Astrocyte (in vitro differentiated cells and primary cell): ENCODE results near the gene C20orf144. TPM values are rescaled to one million over a fixed set of nuclear protein-coding genes. Genes with fewer than 3 reads are reported as not detected.

Experiments
- DNase-seq: peaks from one replicate; pipeline ENCODE4 v3.0.0-alpha.2; 2010; ENCODE audit warnings: low read depth
- FAIRE-seq: peaks from 2 replicates; lab custom pipeline; 2011; peaks lifted over from hg19 to GRCh38; lab: Jason Lieb, UNC
- H2AFZ ChIP-seq: 2 replicates; pipeline ENCODE4 v1.6.0; 2012; ENCODE audit warnings: low read depth, low read length, inconsistent platforms
- H3K27ac ChIP-seq: 2 replicates; pipeline ENCODE4 v1.5.1; 2011; ENCODE audit warnings: low read depth, low read length, inconsistent platforms
- H3K27me3 ChIP-seq: 2 replicates; pipeline ENCODE4 v1.6.0; 2011; ENCODE audit warnings: low read length, inconsistent platforms; ENCODE audit not compliant: insufficient read depth
- H3K36me3 ChIP-seq: 2 replicates; pipeline ENCODE4 v1.5.1; 2011; ENCODE audit warnings: low read length, inconsistent platforms; ENCODE audit not compliant: insufficient read depth
- H3K4me1 ChIP-seq: 2 replicates; pipeline ENCODE4 v1.5.1; 2011; ENCODE audit warnings: low read length, inconsistent platforms; ENCODE audit not compliant: insufficient read depth
- H3K4me2 ChIP-seq: 2 replicates; pipeline ENCODE4 v1.6.0; 2012; ENCODE audit warnings: low read length, inconsistent platforms
- H3K4me3 ChIP-seq: 2 replicates; pipeline ENCODE4 v1.5.1; 2011; ENCODE audit warnings: low read depth, mild to moderate bottlenecking, low read length, inconsistent platforms; ENCODE audit not compliant: insufficient read depth
- H3K79me2 ChIP-seq: 2 replicates; pipeline ENCODE4 v1.6.0; 2012; ENCODE audit warnings: mild to moderate bottlenecking, low read length, inconsistent platforms; ENCODE audit not compliant: insufficient read depth
- H3K9ac ChIP-seq: 2 replicates; pipeline ENCODE4 v1.6.0; 2012; ENCODE audit warnings: mild to moderate bottlenecking, low read length, inconsistent platforms
- H3K9me3 ChIP-seq: 2 replicates; pipeline ENCODE4 v1.5.1; 2012; ENCODE audit warnings: low read depth, mild to moderate bottlenecking, low read length, inconsistent platforms; ENCODE audit not compliant: insufficient read depth
- H4K20me1 ChIP-seq: 2 replicates; pipeline ENCODE4 v1.6.0; 2012; ENCODE audit warnings: low read length, inconsistent platforms; ENCODE audit not compliant: insufficient read depth
- H3K27ac Mint-ChIP-seq: one replicate; pipeline ENCODE4 v1.8.0; 2021; ENCODE audit warnings: mild to moderate bottlenecking, mixed read lengths; ENCODE audit not compliant: unreplicated experiment
- H3K27me3 Mint-ChIP-seq: one replicate; pipeline ENCODE4 v1.8.0; 2021; ENCODE audit warnings: low read depth, mixed read lengths; ENCODE audit not compliant: unreplicated experiment
- H3K36me3 Mint-ChIP-seq: one replicate; pipeline ENCODE4 v1.8.0; 2021; ENCODE audit warnings: low read depth, mixed read lengths; ENCODE audit not compliant: unreplicated experiment
- H3K4me1 Mint-ChIP-seq: one replicate; pipeline ENCODE4 v1.8.0; 2021; ENCODE audit warnings: low read depth, mixed read lengths; ENCODE audit not compliant: unreplicated experiment
- H3K4me3 Mint-ChIP-seq: one replicate; pipeline ENCODE4 v1.8.0; 2021; ENCODE audit warnings: mild to moderate bottlenecking, moderate library complexity, mixed read lengths; ENCODE audit not compliant: unreplicated experiment
- H3K9me3 Mint-ChIP-seq: one replicate; pipeline ENCODE4 v1.8.0; 2021; ENCODE audit warnings: mild to moderate bottlenecking, mixed read lengths; ENCODE audit not compliant: unreplicated experiment
- EZH2 ChIP-seq: IDR thresholded peaks from 2 replicates; pipeline ENCODE4 v1.6.1; 2012; ENCODE audit warnings: mild to moderate bottlenecking, low read length, inconsistent platforms; ENCODE audit not compliant: insufficient read depth
- total RNA-seq: library from RNA; stranded (reverse); gene quantifications from 2 replicates; pipeline ENCODE4 v1.2.1, GENCODE V29; 2021
- TF ChIP-seq, protein P1 (sequence below): IDR thresholded peaks from 2 replicates; pipeline ENCODE4 v1.5.1; 2011; ENCODE audit warnings: low read depth, mild to moderate bottlenecking, inconsistent platforms, low read length, moderate library complexity; ENCODE audit not compliant: insufficient read depth

Gene C20orf144
- total RNA-seq, 1 donor from 2014 or later = 0.16 TPM

- Histone ChIP-seq H3K4me1 (peaks cover 6% of the 10 kb centered on the region), H3K4me2 (no peak overlapping the region), H3K36me3 (no peaks in the 10 kb centered on the region), H4K20me1 (peaks cover 22% of the 10 kb centered on the region), H3K27me3 (peaks cover 2% of the 10 kb centered on the region), H3K9me3 (no peaks in the 10 kb centered on the region), H3K4me3 (no peak overlapping the region), H2AFZ (no peak overlapping the region), H3K9ac (no peak overlapping the region), H3K27ac (no peak overlapping the region), H3K79me2 (no peaks in the 10 kb centered on the region)
- peaks cover 2% of the 10 kb centered on the region for H3K4me1 Mint-ChIP-seq
- no peak for DNase-seq
- no peaks in the 10 kb centered on the region for H3K36me3 Mint-ChIP-seq
- TF ChIP-seq EZH2 = no peak
- TF ChIP-seq, protein P1, sequence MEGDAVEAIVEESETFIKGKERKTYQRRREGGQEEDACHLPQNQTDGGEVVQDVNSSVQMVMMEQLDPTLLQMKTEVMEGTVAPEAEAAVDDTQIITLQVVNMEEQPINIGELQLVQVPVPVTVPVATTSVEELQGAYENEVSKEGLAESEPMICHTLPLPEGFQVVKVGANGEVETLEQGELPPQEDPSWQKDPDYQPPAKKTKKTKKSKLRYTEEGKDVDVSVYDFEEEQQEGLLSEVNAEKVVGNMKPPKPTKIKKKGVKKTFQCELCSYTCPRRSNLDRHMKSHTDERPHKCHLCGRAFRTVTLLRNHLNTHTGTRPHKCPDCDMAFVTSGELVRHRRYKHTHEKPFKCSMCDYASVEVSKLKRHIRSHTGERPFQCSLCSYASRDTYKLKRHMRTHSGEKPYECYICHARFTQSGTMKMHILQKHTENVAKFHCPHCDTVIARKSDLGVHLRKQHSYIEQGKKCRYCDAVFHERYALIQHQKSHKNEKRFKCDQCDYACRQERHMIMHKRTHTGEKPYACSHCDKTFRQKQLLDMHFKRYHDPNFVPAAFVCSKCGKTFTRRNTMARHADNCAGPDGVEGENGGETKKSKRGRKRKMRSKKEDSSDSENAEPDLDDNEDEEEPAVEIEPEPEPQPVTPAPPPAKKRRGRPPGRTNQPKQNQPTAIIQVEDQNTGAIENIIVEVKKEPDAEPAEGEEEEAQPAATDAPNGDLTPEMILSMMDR = peak; percentile 78
- FAIRE-seq = no peak
- no peak overlapping the region for H3K4me3 Mint-ChIP-seq
- H3K27ac Mint-ChIP-seq = no peak overlapping the region
- H3K9me3 Mint-ChIP-seq = no peaks in the 10 kb centered on the region
- peaks cover 3% of the 10 kb centered on the region for H3K27me3 Mint-ChIP-seq
Observed at GRCh38 chr20:33653218-33653899, 8.8 kb upstream of the C20orf144 start.

DNA sequence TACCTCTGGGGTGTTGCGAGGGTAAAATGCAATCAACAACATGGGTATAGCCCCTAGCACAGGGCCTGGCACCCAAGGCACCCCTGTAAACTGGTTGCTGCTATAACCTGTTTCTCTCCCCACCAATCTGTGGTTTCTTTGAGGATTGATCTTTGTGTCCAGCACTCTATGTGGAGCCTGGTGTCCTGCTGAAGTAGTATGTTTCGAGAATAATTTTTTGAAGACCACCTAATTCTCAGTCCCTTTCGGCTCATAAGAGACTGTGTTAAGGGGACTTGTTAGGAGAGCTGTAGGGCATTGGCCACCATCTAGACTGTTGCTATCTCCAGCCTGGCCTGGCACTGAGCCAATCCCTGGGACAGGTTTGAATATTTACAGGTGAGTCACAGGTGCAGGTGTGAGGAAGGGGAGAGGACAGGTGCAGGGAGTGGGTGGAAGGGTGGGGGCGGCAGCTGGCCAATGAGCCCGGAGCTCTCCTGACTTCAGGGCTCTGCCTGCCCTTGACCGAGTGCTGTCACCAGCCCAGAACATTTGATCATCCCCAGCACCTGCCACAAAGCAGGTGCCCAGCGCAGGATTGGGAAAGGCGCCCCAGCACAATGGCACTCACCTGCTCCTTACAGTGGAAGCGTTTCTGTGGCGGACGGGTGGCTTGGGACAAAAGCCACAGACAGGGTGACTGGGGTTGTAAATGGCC lies 8.1 kb upstream of the C20orf144 start:
- FAIRE-seq (no peak), DNase-seq (no peak)
- Histone ChIP-seq H3K27me3 (peaks cover 2% of the 10 kb centered on the region), H3K36me3 (no peaks in the 10 kb centered on the region), H3K4me3 (no peak overlapping the region), H3K4me1 (no peaks in the 10 kb centered on the region), H3K9me3 (no peaks in the 10 kb centered on the region), H3K9ac (no peak overlapping the region), H3K27ac (no peak overlapping the region), H4K20me1 (peaks cover 16% of the 10 kb centered on the region), H3K79me2 (no peaks in the 10 kb centered on the region), H3K4me2 (no peak overlapping the region), H2AFZ (no peak overlapping the region)
- Mint-ChIP-seq H3K36me3 (no peaks in the 10 kb centered on the region), H3K4me3 (no peak overlapping the region), H3K4me1 (peaks cover 2% of the 10 kb centered on the region), H3K27me3 (peaks cover 3% of the 10 kb centered on the region), H3K27ac (no peak overlapping the region), H3K9me3 (no peaks in the 10 kb centered on the region)
- TF ChIP-seq, protein P1 = no peak
- TF ChIP-seq EZH2 = no peak

DNA sequence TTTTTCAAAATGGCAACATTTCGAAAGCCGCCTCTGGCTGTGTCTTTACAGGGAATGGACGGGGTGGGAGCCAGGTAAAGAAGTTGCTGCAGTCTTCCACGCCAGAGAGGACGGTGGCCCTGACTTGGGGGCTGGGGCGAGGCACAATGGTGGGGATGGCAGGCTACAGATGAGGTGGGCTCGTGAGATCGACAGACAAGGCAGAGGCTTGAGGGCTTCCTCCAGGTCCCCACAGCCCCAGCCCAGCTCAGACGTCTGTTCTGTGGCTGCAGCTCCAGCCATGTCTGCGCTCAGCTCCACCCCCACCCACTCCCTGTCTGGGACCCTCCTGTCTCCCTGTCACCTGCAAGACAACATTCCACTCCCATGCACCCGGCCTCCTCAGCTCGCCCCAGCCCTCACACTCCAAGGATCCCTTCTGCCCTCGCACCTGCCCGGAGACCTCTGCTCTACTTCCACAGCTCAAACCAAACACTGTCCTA lies 7.4 kb upstream of the C20orf144 start:
- Mint-ChIP-seq H3K27ac (no peak overlapping the region), H3K4me1 (peaks cover 2% of the 10 kb centered on the region), H3K9me3 (no peaks in the 10 kb centered on the region), H3K4me3 (no peak overlapping the region), H3K27me3 (peaks cover 3% of the 10 kb centered on the region), H3K36me3 (no peaks in the 10 kb centered on the region)
- no peak overlapping the region for H3K4me3 ChIP-seq
- no peak overlapping the region for H3K9ac ChIP-seq
- H3K27ac ChIP-seq = no peak overlapping the region
- H3K36me3 ChIP-seq = no peaks in the 10 kb centered on the region
- H3K27me3 ChIP-seq = peaks cover 2% of the 10 kb centered on the region
- TF ChIP-seq EZH2 = no peak
- H3K9me3 ChIP-seq = no peaks in the 10 kb centered on the region
- DNase-seq (no peak), FAIRE-seq (no peak)
- H2AFZ ChIP-seq = no peak overlapping the region
- H3K79me2 ChIP-seq = no peaks in the 10 kb centered on the region
- peaks cover 10% of the 10 kb centered on the region for H4K20me1 ChIP-seq
- no peak overlapping the region for H3K4me2 ChIP-seq
- no peaks in the 10 kb centered on the region for H3K4me1 ChIP-seq
